Lower leg skin (tissue), 3 donors: ENCODE results near the gene SLC7A10.

ENCODE experiments used
- CTCF ChIP-seq, 3 donors: fragments of 450-650 bp; IDR thresholded peaks; one replicate each; pipeline ENCODE4 v1.5.1; 2016; ENCODE audit warnings: antibody characterized with exemption in 3 of 3, mild to moderate bottlenecking in 3 of 3, moderate library complexity in 2 of 3
- POLR2A ChIP-seq, 2 donors: fragments of 450-650 bp; IDR thresholded peaks; one replicate each; pipeline ENCODE4 v1.6.1; 2016 to 2017; ENCODE audit warnings: antibody characterized with exemption in 2 of 2, mild to moderate bottlenecking in 1 of 2, moderate library complexity in 1 of 2

- TF ChIP-seq CTCF (IDR thresholded peaks at IDR 0.05) = no peak
- no peak for TF ChIP-seq POLR2A (IDR thresholded peaks at IDR 0.05)
Observed at GRCh38 chr19:33193269-33193864, 32.3 kb downstream of the SLC7A10 start.
